ENCODE results near the gene FRMD1. TPM values are rescaled to one million over a fixed set of nuclear protein-coding genes. Genes with fewer than 3 reads are reported as not detected.

Gene FRMD1
- total and polyA plus RNA-seq, 10 of the 15 experiments (the other 5 are each of a cell fraction or from before 2014, with no cell fraction given): not detected

- Histone ChIP-seq H3K27ac (ENCODE audit: control insufficient read depth, insufficient read depth) (no peak overlapping the region), H4K20me1 (ENCODE audit: control insufficient read depth, insufficient read depth) (no peaks in the 10 kb centered on the region), H3K9ac (ENCODE audit: control insufficient read depth, insufficient read depth, low read length) (no peak overlapping the region), H3K79me2 (ENCODE audit: control insufficient read depth, insufficient read depth, low read length) (no peaks in the 10 kb centered on the region), H3K36me3 (ENCODE audit: control insufficient read depth in 2 of 2, insufficient read depth in 2 of 2, low read length in 1 of 2) (no peaks in the 10 kb centered on the region), H3K4me3 (no peak overlapping the region), H3K4me2 (ENCODE audit: control insufficient read depth, insufficient read depth) (no peak overlapping the region), H3K27me3 (replicated peaks in 1 of 2; ENCODE audit: control insufficient read depth in 2 of 2, insufficient read depth in 2 of 2, low read length in 1 of 2) (no peaks in the 10 kb centered on the region), H3K9me3 (replicated peaks; ENCODE audit: control insufficient read depth, insufficient read depth, low read length) (no peaks in the 10 kb centered on the region), H3K4me1 (ENCODE audit: control insufficient read depth, insufficient read depth, low read length) (no peaks in the 10 kb centered on the region), H2AFZ (ENCODE audit: control insufficient read depth, low read depth, low read length) (no peak overlapping the region)
- CTCF ChIA-PET: interaction anchor here (0.7 kb wide), 1 partner anchor 531 kb away, joined by 3 read pairs; no protein-coding TSS in a partner anchor
- BruUV-seq (replicated peaks): no TSS peak
- no peak for ATAC-seq
- intact Hi-C loops (cut with micrococcal nuclease; ENCODE audit: unreplicated experiment) (no loop called here), in situ Hi-C loops (cut with MboI) (no loop called here)
- RAD21 ChIA-PET (ENCODE audit: unreplicated experiment): no interaction called here
- WGBS (ENCODE audit: insufficient coverage, insufficient replicate concordance, low lambda C conversion rate, missing lambda C conversion rate): 46% methylated on average over 18 of the region's 18 CpGs
- FAIRE-seq: no peak
- DNase-seq (ENCODE audit: low read depth, low spot score): no peak
- SMC1A ChIA-PET (ENCODE audit: uncharacterized antibody, unreplicated experiment): no interaction called here
- POLR2A ChIA-PET: no interaction called here
- TF ChIP-seq GABPA (IDR thresholded peaks at IDR 0.05; ENCODE audit: low read depth) (no peak), USF2 (IDR thresholded peaks at IDR 0.05; ENCODE audit: borderline replicate concordance, low read depth, low read length) (no peak), IRF3 (IDR thresholded peaks at IDR 0.05) (no peak), MTA2 (IDR thresholded peaks at IDR 0.05; ENCODE audit: low read depth) (no peak), ZBTB40 (IDR thresholded peaks at IDR 0.05; ENCODE audit: borderline replicate concordance) (no peak), CBFB (IDR thresholded peaks at IDR 0.05; ENCODE audit: low read depth) (no peak), E2F4 (IDR thresholded peaks at IDR 0.05; ENCODE audit: low read depth, low read length) (no peak), IRF4 (IDR thresholded peaks at IDR 0.05; ENCODE audit: low read depth, low read length) (no peak), PAX5 (IDR thresholded peaks at IDR 0.05; ENCODE audit: borderline replicate concordance, low read depth, low read length) (no peak)
These were observed 54.0 kb downstream of the FRMD1 start for GRCh38 chr6:168024951-168025510.
